ENCODE measurements around the gene RBBP8.

The RBBP8 gene

GRCh38 chr18:22987547-22988189, 54.5 kb downstream of the RBBP8 start:
- no peak for DNase-seq (ENCODE audit: low read depth)
- TF ChIP-seq CTCF (conservative IDR thresholded peaks at IDR 0.05; ENCODE audit: low read depth, low read length): no peak

DNA sequence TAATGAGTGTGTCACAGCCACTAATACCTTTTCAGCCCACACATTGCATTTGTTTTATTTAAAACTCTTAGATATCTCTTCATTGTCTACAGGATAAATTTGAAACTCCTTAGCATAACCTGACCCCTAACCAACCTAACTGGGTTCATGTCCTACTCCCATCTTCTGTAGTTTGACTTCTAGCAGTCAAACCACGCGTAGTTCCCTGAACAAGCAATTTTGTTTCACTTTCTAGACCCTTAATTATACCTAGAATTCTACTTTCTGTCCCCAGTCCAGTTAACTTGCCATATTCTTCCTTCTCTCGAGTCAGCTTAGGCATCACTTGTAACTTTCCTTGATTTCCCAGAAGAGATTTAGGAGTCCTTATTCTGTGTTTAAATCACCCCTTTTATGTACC, 55.1 kb downstream of the RBBP8 start:
- DNase-seq (ENCODE audit: low read depth): no peak
- H3K4me3 ChIP-seq (ENCODE audit: low read depth, low read length): no peak overlapping the region
- TF ChIP-seq CTCF (conservative IDR thresholded peaks at IDR 0.05; ENCODE audit: low read depth, low read length): no peak

More at GRCh38 chr18:22987547-22988189, 54.5 kb downstream of the RBBP8 start:
- no peak overlapping the region for H3K4me3 ChIP-seq (ENCODE audit: low read depth, low read length)

DNA sequence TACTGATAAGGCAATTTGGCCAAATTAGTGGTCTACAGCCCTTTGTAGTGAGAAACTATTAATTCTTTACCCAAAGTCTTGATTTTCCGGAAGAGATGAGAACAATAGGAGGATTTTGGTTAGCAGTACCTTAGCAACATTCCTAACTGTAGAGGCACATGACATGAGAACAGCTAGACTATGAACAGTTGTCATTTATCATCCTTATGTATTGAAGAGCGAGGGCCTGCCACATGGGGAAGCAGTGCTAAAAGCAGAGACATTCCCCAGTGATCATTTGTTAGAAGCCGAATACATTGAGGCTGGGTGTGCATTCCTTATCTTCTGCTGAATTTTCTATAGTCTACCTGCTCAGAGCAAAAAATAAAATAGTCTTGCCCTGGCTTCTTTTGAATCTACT, 65.2 kb downstream of the RBBP8 start:
- no peak for TF ChIP-seq CTCF (conservative IDR thresholded peaks at IDR 0.05; ENCODE audit: low read depth, low read length)
- no peak overlapping the region for H3K4me3 ChIP-seq (ENCODE audit: low read depth, low read length)
- no peak for DNase-seq (ENCODE audit: low read depth)

DNA sequence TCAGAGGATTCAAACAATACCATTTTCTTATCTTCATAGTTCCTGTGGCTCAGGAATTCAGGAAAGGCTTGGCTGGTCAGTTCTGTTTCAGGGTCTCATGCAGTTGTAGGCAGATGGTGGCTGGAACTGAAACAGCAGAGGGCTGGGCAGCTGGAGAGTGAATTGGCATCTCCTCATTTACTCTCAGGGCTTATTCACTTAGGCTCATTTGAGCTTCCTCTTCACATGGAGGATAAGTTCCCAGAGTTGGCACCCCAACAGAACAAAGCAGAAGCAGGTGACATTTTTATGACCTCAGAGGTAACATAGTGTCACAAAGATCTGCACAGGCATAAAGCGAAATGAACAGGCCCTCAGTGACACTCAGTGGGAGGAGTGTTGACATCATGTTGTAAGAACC, 66.1 kb downstream of the RBBP8 start:
- H3K4me3 ChIP-seq (ENCODE audit: low read depth, low read length): no peak overlapping the region
- peak; percentile 15 for TF ChIP-seq CTCF (conservative IDR thresholded peaks at IDR 0.05; ENCODE audit: low read depth, low read length)
- DNase-seq (ENCODE audit: low read depth): peak; percentile 72

- no peak overlapping the region for H3K4me3 ChIP-seq (ENCODE audit: low read depth, low read length)
- TF ChIP-seq CTCF (conservative IDR thresholded peaks at IDR 0.05; ENCODE audit: low read depth, low read length): no peak
- DNase-seq (ENCODE audit: low read depth): no peak
Measured at GRCh38 chr18:22999647-23000046, 66.5 kb downstream of the RBBP8 start.

- H3K4me3 ChIP-seq (ENCODE audit: low read depth, low read length): no peak overlapping the region
- TF ChIP-seq CTCF (conservative IDR thresholded peaks at IDR 0.05; ENCODE audit: low read depth, low read length): no peak
- no peak for DNase-seq (ENCODE audit: low read depth)
Measured at GRCh38 chr18:23003289-23003688, 70.2 kb downstream of the RBBP8 start.

GRCh38 chr18:23012249-23012648, 79.1 kb downstream of the RBBP8 start:
- no peak for DNase-seq (ENCODE audit: low read depth)
- no peak for TF ChIP-seq CTCF (conservative IDR thresholded peaks at IDR 0.05; ENCODE audit: low read depth, low read length)
- no peak overlapping the region for H3K4me3 ChIP-seq (ENCODE audit: low read depth, low read length)

Measured in choroid plexus epithelial cell (primary cell).